Fibroblast of mammary gland (primary cell): Measurements from ENCODE around the gene CCL4.
A peak's percentile ranks its signal among the peaks of the same experiment; 100 is the strongest.

ENCODE experiments used
- DNase-seq: peaks from one replicate; pipeline ENCODE4 v3.0.0-alpha.2; 2010; ENCODE audit warnings: low read depth
- H3K4me3 ChIP-seq: 2 replicates; pipeline ENCODE4 v1.5.1; 2011; ENCODE audit warnings: low read depth, mild to moderate bottlenecking, low read length, moderate library complexity; ENCODE audit not compliant: control insufficient read depth
- CTCF ChIP-seq: conservative IDR thresholded peaks from 2 replicates; pipeline ENCODE4 v1.5.1; 2011; ENCODE audit warnings: low read depth, low read length, inconsistent platforms; ENCODE audit not compliant: control insufficient read depth, insufficient read depth

The CCL4 gene

GRCh38 chr17:36066365-36066985, 37.2 kb upstream of the CCL4 start:
- H3K4me3 ChIP-seq: no peak overlapping the region
- no peak for DNase-seq
- TF ChIP-seq CTCF: no peak

GRCh38 chr17:36068524-36068923, 35.1 kb upstream of the CCL4 start:
- DNase-seq: no peak
- no peak for TF ChIP-seq CTCF
- H3K4me3 ChIP-seq: no peak overlapping the region

DNA sequence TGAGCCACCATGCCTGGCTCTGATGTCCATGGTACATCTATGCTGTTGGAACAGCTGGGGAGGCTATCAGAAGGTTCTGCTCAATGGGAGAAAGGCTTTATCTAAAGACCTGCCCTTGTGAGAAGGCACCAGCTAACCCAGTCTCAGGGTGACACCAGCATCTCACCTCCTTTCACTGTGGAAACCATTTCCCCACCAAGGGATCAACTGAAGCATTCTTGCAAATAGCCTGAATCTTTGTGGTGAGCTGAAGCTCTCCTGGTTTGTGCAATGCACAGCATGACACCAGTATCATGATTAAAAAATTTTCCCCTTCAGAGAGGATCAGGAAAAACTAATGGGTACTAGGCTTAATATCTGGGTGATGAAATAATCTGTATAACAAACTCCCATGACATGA, 34.5 kb upstream of the CCL4 start:
- no peak for TF ChIP-seq CTCF
- DNase-seq: no peak
- H3K4me3 ChIP-seq: no peak overlapping the region

DNA sequence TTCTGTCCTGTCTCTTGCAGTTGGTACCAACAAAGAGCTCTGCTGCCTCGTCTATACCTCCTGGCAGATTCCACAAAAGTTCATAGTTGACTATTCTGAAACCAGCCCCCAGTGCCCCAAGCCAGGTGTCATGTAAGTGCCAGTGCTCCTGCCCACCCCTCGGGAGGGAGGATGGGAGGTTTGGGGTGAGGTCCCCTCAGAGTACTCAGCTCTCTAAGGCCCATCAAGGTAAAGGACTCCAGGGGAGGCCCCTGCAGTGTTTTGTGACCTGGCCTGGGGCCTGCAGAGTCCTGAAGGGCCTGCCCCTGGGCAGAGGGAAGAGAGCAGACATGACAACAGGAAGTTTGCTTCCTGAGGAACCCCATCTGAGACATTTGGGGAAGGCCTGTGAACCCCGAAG, 33.2 kb upstream of the CCL4 start:
- no peak for TF ChIP-seq CTCF
- H3K4me3 ChIP-seq: no peak overlapping the region
- DNase-seq: no peak

- TF ChIP-seq CTCF: no peak
- no peak for DNase-seq
- no peak overlapping the region for H3K4me3 ChIP-seq
These were observed 31.9 kb upstream of the CCL4 start for GRCh38 chr17:36071751-36072150.

GRCh38 chr17:36072431-36073121, 31.1 kb upstream of the CCL4 start:
- peak; percentile 39 for DNase-seq
- peak; percentile 59 for TF ChIP-seq CTCF
- no peak overlapping the region for H3K4me3 ChIP-seq
